K562 (cell line): ENCODE data around the gene ZNF668. TPM values are rescaled to one million over a fixed set of nuclear protein-coding genes. Genes with fewer than 3 reads are reported as not detected.
A peak's percentile ranks its signal among the peaks of the same experiment; 100 is the strongest.

Experiments used
- CCAR2 ChIP-seq: fragments of 200-400 bp; formaldehyde crosslinking; IDR thresholded peaks from 2 replicates; pipeline ENCODE4 v1.6.1; 2017; ENCODE audit warnings: mild to moderate bottlenecking, low read depth, low read length
- DMBX1 ChIP-seq: fragments of 250-450 bp; sonication (Bioruptor Pico); IDR thresholded peaks from 2 replicates; pipeline ENCODE4 v1.8.0; 2022; ENCODE audit warnings: inconsistent platforms, mild to moderate bottlenecking, moderate library complexity, borderline replicate concordance
- DNMT1 ChIP-seq: fragments of 450-650 bp; IDR thresholded peaks from 2 replicates; pipeline ENCODE4 v1.6.1; 2016; ENCODE audit warnings: antibody characterized with exemption, mild to moderate bottlenecking
- ELF2 ChIP-seq: fragments of 250-450 bp; sonication (Bioruptor Pico); IDR thresholded peaks from 2 replicates; pipeline ENCODE4 v1.5.0; 2021; ENCODE audit warnings: mild to moderate bottlenecking
- GABPA ChIP-seq: fragments of 200-800 bp; sonication (Bioruptor generic); conservative IDR thresholded peaks from 2 replicates; pipeline ENCODE4 v1.6.1; 2016; ENCODE audit warnings: low read depth, missing genetic modification characterization, missing compliant biosample characterization
- HCFC1 ChIP-seq: IDR thresholded peaks from 2 replicates; pipeline ENCODE4 v1.6.1; 2012; ENCODE audit warnings: low read depth, low read length, improper control_type of control experiment
- LCOR ChIP-seq: sonication (generic); formaldehyde crosslinking; IDR thresholded peaks from 2 replicates; pipeline ENCODE4 v1.8.0; 2022; ENCODE audit warnings: mild to moderate bottlenecking, missing genetic modification reagents
- MAZ ChIP-seq, 2 experiments: fragments of 450-650 bp in 1 of 2; sonication (generic) in 1 of 2; formaldehyde crosslinking; IDR thresholded peaks in 1 of 2; conservative IDR thresholded peaks in 1 of 2; 2 replicates each; pipeline versions ENCODE4 v1.4.0 to v1.5.0; 2020; ENCODE audit warnings: mild to moderate bottlenecking in 1 of 2, missing genetic modification reagents in 1 of 2
- MTA1 ChIP-seq: fragments of 450-650 bp; IDR thresholded peaks from 2 replicates; pipeline ENCODE4 v1.6.1; 2017; ENCODE audit warnings: borderline replicate concordance
- NFIC ChIP-seq: fragments of 450-650 bp; IDR thresholded peaks from 2 replicates; pipeline ENCODE4 v1.6.1; 2017; ENCODE audit warnings: mild to moderate bottlenecking, inconsistent platforms
- SIX5 ChIP-seq, 2 experiments: IDR thresholded peaks; 2 replicates each; pipeline ENCODE4 v1.6.1; 2011; ENCODE audit warnings: low read length in 2 of 2, borderline replicate concordance in 1 of 2, low read depth in 1 of 2, mild to moderate bottlenecking in 1 of 2, moderate library complexity in 1 of 2; ENCODE audit not compliant: insufficient read depth in 1 of 2
- TFAM ChIP-seq: fragments of 250-450 bp; sonication (Bioruptor Pico); conservative IDR thresholded peaks from 2 replicates; pipeline ENCODE4 v1.5.0; 2021; ENCODE audit warnings: mild to moderate bottlenecking, moderate library complexity
- YBX1 ChIP-seq: fragments of 450-650 bp; IDR thresholded peaks from 2 replicates; pipeline ENCODE4 v1.7.1; 2016; ENCODE audit warnings: mild to moderate bottlenecking
- ZEB2 ChIP-seq: fragments of 450-650 bp; IDR thresholded peaks from 2 replicates; pipeline ENCODE4 v1.6.1; 2016
- ZNF79 ChIP-seq: fragments of 250-450 bp; sonication (Bioruptor Pico); IDR thresholded peaks from 2 replicates; pipeline ENCODE4 v1.4.0; 2020; ENCODE audit warnings: low read depth, mild to moderate bottlenecking, moderate library complexity
- polyA plus RNA-seq, 8 experiments: library from polyadenylated mRNA; depleted of rRNA in 4 of 8; stranded (reverse) in 5 of 8; unstranded in 3 of 8; fragments of >200 nt; fragmentation: Nextera tagmentation in 2 of 8; fragmentation: Illumina TruSeq in 1 of 8; extraction: Ambion mirVana in 2 of 8; extraction: Trizol in 1 of 8; gene quantifications; 2 replicates each; pipeline versions ENCODE4 v1.2.1 to v1.2.3, GENCODE V29; 2011 to 2014; ENCODE audit warnings: inconsistent platforms in 1 of 8, missing spikeins in 1 of 8
- total RNA-seq, 7 experiments: library from RNA; depleted of rRNA in 6 of 7; stranded (reverse); fragments of >200 nt in 6 of 7; fragmentation: Illumina TruSeq in 2 of 7; extraction: Trizol in 2 of 7; gene quantifications; 2 replicates each; pipeline versions ENCODE4 v1.2.1 to v1.2.3, GENCODE V29; 2011 to 2021; ENCODE audit warnings: low replicate concordance in 1 of 7
- TF ChIP-seq, protein P1 (sequence below): sonication (generic); formaldehyde crosslinking; IDR thresholded peaks from 2 replicates; pipeline ENCODE4 v1.8.0; 2023; ENCODE audit warnings: missing genetic modification reagents, mild to moderate bottlenecking, borderline replicate concordance

The ZNF668 gene
- total and polyA plus RNA-seq, 9 of the 15 experiments (the other 6 are each of a cell fraction or from before 2014, with no cell fraction given) = 0.04 to 15.3 (median 3.8) TPM; not detected in 1

- TF ChIP-seq, protein P1, sequence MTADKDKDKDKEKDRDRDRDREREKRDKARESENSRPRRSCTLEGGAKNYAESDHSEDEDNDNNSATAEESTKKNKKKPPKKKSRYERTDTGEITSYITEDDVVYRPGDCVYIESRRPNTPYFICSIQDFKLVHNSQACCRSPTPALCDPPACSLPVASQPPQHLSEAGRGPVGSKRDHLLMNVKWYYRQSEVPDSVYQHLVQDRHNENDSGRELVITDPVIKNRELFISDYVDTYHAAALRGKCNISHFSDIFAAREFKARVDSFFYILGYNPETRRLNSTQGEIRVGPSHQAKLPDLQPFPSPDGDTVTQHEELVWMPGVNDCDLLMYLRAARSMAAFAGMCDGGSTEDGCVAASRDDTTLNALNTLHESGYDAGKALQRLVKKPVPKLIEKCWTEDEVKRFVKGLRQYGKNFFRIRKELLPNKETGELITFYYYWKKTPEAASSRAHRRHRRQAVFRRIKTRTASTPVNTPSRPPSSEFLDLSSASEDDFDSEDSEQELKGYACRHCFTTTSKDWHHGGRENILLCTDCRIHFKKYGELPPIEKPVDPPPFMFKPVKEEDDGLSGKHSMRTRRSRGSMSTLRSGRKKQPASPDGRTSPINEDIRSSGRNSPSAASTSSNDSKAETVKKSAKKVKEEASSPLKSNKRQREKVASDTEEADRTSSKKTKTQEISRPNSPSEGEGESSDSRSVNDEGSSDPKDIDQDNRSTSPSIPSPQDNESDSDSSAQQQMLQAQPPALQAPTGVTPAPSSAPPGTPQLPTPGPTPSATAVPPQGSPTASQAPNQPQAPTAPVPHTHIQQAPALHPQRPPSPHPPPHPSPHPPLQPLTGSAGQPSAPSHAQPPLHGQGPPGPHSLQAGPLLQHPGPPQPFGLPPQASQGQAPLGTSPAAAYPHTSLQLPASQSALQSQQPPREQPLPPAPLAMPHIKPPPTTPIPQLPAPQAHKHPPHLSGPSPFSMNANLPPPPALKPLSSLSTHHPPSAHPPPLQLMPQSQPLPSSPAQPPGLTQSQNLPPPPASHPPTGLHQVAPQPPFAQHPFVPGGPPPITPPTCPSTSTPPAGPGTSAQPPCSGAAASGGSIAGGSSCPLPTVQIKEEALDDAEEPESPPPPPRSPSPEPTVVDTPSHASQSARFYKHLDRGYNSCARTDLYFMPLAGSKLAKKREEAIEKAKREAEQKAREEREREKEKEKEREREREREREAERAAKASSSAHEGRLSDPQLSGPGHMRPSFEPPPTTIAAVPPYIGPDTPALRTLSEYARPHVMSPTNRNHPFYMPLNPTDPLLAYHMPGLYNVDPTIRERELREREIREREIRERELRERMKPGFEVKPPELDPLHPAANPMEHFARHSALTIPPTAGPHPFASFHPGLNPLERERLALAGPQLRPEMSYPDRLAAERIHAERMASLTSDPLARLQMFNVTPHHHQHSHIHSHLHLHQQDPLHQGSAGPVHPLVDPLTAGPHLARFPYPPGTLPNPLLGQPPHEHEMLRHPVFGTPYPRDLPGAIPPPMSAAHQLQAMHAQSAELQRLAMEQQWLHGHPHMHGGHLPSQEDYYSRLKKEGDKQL (CRISPR knock-in tag) = no peak
- TF ChIP-seq ELF2 (CRISPR knock-in tag) (peak; percentile 96), HCFC1 (peak; percentile 91), MTA1 (peak; percentile 95), DNMT1 (0 out of 2 replicates have a peak, but pooled peaks have one; percentile 63), TFAM (no peak), GABPA (peak; percentile 99), LCOR (CRISPR knock-in tag) (0 out of 2 replicates have a peak, but pooled peaks have one; percentile 61), NFIC (peak; percentile 68), ZEB2 (peak; percentile 94), ZNF79 (CRISPR knock-in tag) (no peak), SIX5 (IDR thresholded peaks at IDR 0.05; ENCODE audit: borderline replicate concordance in 1 of 2, insufficient read depth in 1 of 2, low read depth in 1 of 2, low read length in 2 of 2) (peak; percentile 53 to 64; a peak in 2 of 4 replicates), CCAR2 (no peak), DMBX1 (CRISPR knock-in tag) (peak; percentile 39; the same call in 1 of the 2 replicates), MAZ (CRISPR knock-in tag; conservative IDR thresholded peaks at IDR 0.05 in 1 of 2, IDR thresholded peaks at IDR 0.05 in 1 of 2) (peak; percentile 71 to 72; a peak in 3 of 4 replicates), YBX1 (no peak)
Measured at GRCh38 chr16:31073970-31074813, at the start of gene ZNF668, which contains the start of gene ZNF646 (continued).
